HepG2 (cell line): ENCODE results near the gene ANKRD11. TPM values are rescaled to one million over a fixed set of nuclear protein-coding genes. Genes with fewer than 3 reads are reported as not detected.
A peak's percentile ranks its signal among the peaks of the same experiment; 100 is the strongest.

Experiments
- ATAC-seq: fragments of 200-7000 bp; cut with Tn5 transposase; 3 replicates; pipeline ENCODE4 v1.9.1; 2020; ENCODE audit warnings: mild to moderate bottlenecking, moderate library complexity
- BruUV-seq: library from RNA; stranded (reverse); fragments of 400-500 nt; replicated peaks from 2 replicates; lab custom pipeline; 2021; lab: Mats Ljungman, UMichigan
- CTCF ChIA-PET: fragments of 300-600 bp; formaldehyde crosslinking; extraction: SDS; loops from one replicate; lab custom pipeline; 2021; ENCODE audit warnings: low total read pairs, inconsistent platforms, low intra/inter-chr PET ratio; lab: Yijun Ruan, JAX
- POLR2A ChIA-PET: fragments of 350-600 bp; sonication (Branson Sonifier 250); formaldehyde crosslinking; loops from one replicate; lab custom pipeline; 2020; ENCODE audit warnings: antibody characterized with exemption, inconsistent platforms; lab: Yijun Ruan, JAX
- DNase-seq: peaks from one replicate; pipeline ENCODE4 v3.0.0-alpha.2; 2015; ENCODE audit warnings: low spot score
- FAIRE-seq: peaks from 3 replicates; lab custom pipeline; 2011; peaks lifted over from hg19 to GRCh38; lab: Jason Lieb, UNC
- H2AFZ ChIP-seq: one replicate; pipeline ENCODE4 v1.6.1; 2011; ENCODE audit warnings: low read length, inconsistent platforms
- H3K27ac ChIP-seq: fragments of 300-600 bp; 3 replicates; pipeline ENCODE4 v1.8.0; 2011; ENCODE audit warnings: mixed run types, mild to moderate bottlenecking, mixed read lengths, low read length, inconsistent platforms; ENCODE audit not compliant: insufficient read depth; ENCODE audit errors: extremely low read length
- H3K27me3 ChIP-seq, 2 experiments: fragments of 200-600 bp in 1 of 2; 2 replicates in 1 of 2; 3 replicates in 1 of 2; pipeline versions ENCODE4 v1.6.0 to v1.8.0; 2011; ENCODE audit warnings: low read length in 2 of 2, mild to moderate bottlenecking in 2 of 2, moderate library complexity in 2 of 2, inconsistent platforms in 1 of 2; ENCODE audit not compliant: insufficient read depth in 2 of 2, control insufficient read depth in 1 of 2
- H3K36me3 ChIP-seq, 2 experiments: fragments of 200-600 bp in 1 of 2; replicated peaks in 1 of 2; 2 replicates in 1 of 2; 3 replicates in 1 of 2; pipeline versions ENCODE4 v1.5.1 to v1.8.0; 2011; ENCODE audit warnings: low read length in 2 of 2, inconsistent platforms in 1 of 2; ENCODE audit not compliant: insufficient read depth in 2 of 2, control insufficient read depth in 1 of 2
- H3K4me1 ChIP-seq: 2 replicates; pipeline ENCODE4 v1.5.1; 2012; ENCODE audit warnings: low read length, inconsistent platforms; ENCODE audit not compliant: insufficient read depth
- H3K4me2 ChIP-seq: 2 replicates; pipeline ENCODE4 v1.6.0; 2011; ENCODE audit warnings: low read depth, low read length, inconsistent platforms
- H3K4me3 ChIP-seq, 3 experiments: fragments of 200-600 bp in 1 of 3; sonication (generic), shearing (Covaris generic) in 1 of 3; replicated peaks in 1 of 3; 2 replicates each; pipeline ENCODE4 v1.5.1; 2011 to 2016; ENCODE audit warnings: low read length in 3 of 3, inconsistent platforms in 2 of 3, low read depth in 2 of 3, mild to moderate bottlenecking in 2 of 3, control low read depth in 1 of 3, mixed read lengths in 1 of 3; ENCODE audit not compliant: insufficient read depth in 1 of 3
- H3K79me2 ChIP-seq: one replicate; pipeline ENCODE4 v1.6.1; 2011; ENCODE audit warnings: low read length, inconsistent platforms; ENCODE audit not compliant: insufficient read depth
- H3K9ac ChIP-seq: 2 replicates; pipeline ENCODE4 v1.6.0; 2011; ENCODE audit warnings: mild to moderate bottlenecking, low read depth, low read length, inconsistent platforms; ENCODE audit not compliant: insufficient read depth
- H3K9me3 ChIP-seq: 2 replicates; pipeline ENCODE4 v1.5.1; 2012; ENCODE audit warnings: mild to moderate bottlenecking, low read length
- H4K20me1 ChIP-seq: 2 replicates; pipeline ENCODE4 v1.6.0; 2011; ENCODE audit warnings: inconsistent platforms, mild to moderate bottlenecking, low read length, moderate library complexity; ENCODE audit not compliant: insufficient read depth
- GATAD2A ChIP-seq: IDR thresholded peaks from 2 replicates; pipeline ENCODE4 v1.6.1; 2016
- HBP1 ChIP-seq: IDR thresholded peaks from 2 replicates; pipeline ENCODE4 v1.6.1; 2016; ENCODE audit warnings: low read depth, control low read depth
- HNRNPL ChIP-seq: fragments of 200-400 bp; formaldehyde crosslinking; IDR thresholded peaks from 2 replicates; pipeline ENCODE4 v1.6.1; 2017; ENCODE audit warnings: mild to moderate bottlenecking, low read depth, low read length
- HNRNPLL ChIP-seq: fragments of 200-400 bp; formaldehyde crosslinking; IDR thresholded peaks from 2 replicates; pipeline ENCODE4 v1.6.1; 2017; ENCODE audit warnings: mild to moderate bottlenecking, low read depth, low read length; ENCODE audit not compliant: poor library complexity, severe bottlenecking
- IRF9 ChIP-seq: sonication (generic); formaldehyde crosslinking; IDR thresholded peaks from 2 replicates; pipeline ENCODE4 v1.8.0; 2022; ENCODE audit warnings: missing genetic modification reagents, mild to moderate bottlenecking, borderline replicate concordance
- TRIM22 ChIP-seq: fragments of 450-650 bp; IDR thresholded peaks from 2 replicates; pipeline ENCODE4 v1.6.1; 2017
- ZC3H13 ChIP-seq: sonication (generic); formaldehyde crosslinking; IDR thresholded peaks from 2 replicates; pipeline ENCODE4 v1.8.1; 2023; ENCODE audit warnings: mild to moderate bottlenecking, missing genetic modification reagents, moderate library complexity
- ZNF18 ChIP-seq: sonication (generic); formaldehyde crosslinking; IDR thresholded peaks from 2 replicates; pipeline ENCODE4 v1.8.0; 2022; ENCODE audit warnings: mild to moderate bottlenecking, missing genetic modification reagents; ENCODE audit not compliant: insufficient replicate concordance
- ZNF318 ChIP-seq: sonication (generic); formaldehyde crosslinking; IDR thresholded peaks from 2 replicates; pipeline ENCODE4 v1.4.0; 2020; ENCODE audit warnings: mild to moderate bottlenecking, missing genetic modification reagents
- ZNF644 ChIP-seq: IDR thresholded peaks from 2 replicates; pipeline ENCODE4 v1.6.1; 2016; ENCODE audit warnings: low read depth
- WGBS: methylation state at CpG from one replicate; pipeline ENCODE4 v1.1.6; 2017; ENCODE audit warnings: low lambda C conversion rate; 5-methylcytosine and 5-hydroxymethylcytosine counted together
- in situ Hi-C: cut with HindIII; loops from 2 replicates; pipeline ENCODE4 v1.10.0; 2017; ENCODE audit warnings: low pct_unique_long_range_greater_than_20kb; ENCODE audit not compliant: extremely low pct_ligation_motif_present
- intact Hi-C: fragments of 100-400 bp; cut with micrococcal nuclease; formaldehyde crosslinking; loops from one replicate; pipeline ENCODE4 v1.10.0; 2022; ENCODE audit not compliant: unreplicated experiment
- polyA plus RNA-seq, 8 experiments: library from polyadenylated mRNA; depleted of rRNA in 3 of 8; stranded (reverse) in 7 of 8; unstranded in 1 of 8; fragments of >200 nt; fragmentation: Illumina TruSeq in 4 of 8; extraction: Trizol in 4 of 8; gene quantifications; 2 replicates each; pipeline versions ENCODE4 v1.2.1 to v1.2.3, GENCODE V29; 2011 to 2016; ENCODE audit warnings: low read depth in 4 of 8, missing spikeins in 1 of 8, mixed read lengths in 1 of 8; ENCODE audit not compliant: insufficient read depth in 1 of 8
- total RNA-seq, 5 experiments: library from RNA; depleted of rRNA; stranded (reverse); fragments of >200 nt; fragmentation: Illumina TruSeq; extraction: Trizol; gene quantifications; 2 replicates each; pipeline ENCODE4 v1.2.3, GENCODE V29; 2016; ENCODE audit warnings: low read depth in 1 of 5

Gene ANKRD11
- total and polyA plus RNA-seq, 2 of the 13 experiments (the other 11 are each of a cell fraction or from before 2014, with no cell fraction given), result 21.4 to 38.4 TPM

- in situ Hi-C loops (no loop called here), intact Hi-C loops (loop anchor here (5.0 kb wide), 1 partner anchor 263 kb away; the partner anchor contains the start of gene SPG7)
- Histone ChIP-seq H3K4me3 (no peak overlapping the region), H3K27ac (no peak overlapping the region), H3K4me1 (peaks cover 57% of the 10 kb centered on the region), H3K36me3 (no peaks in the 10 kb centered on the region), H4K20me1 (no peaks in the 10 kb centered on the region), H3K79me2 (peaks cover 8% of the 10 kb centered on the region), H3K9ac (no peak overlapping the region), H2AFZ (no peak overlapping the region), H3K9me3 (no peaks in the 10 kb centered on the region), H3K27me3 (no peaks in the 10 kb centered on the region; a peak in 1 of 5 replicates), H3K4me2 (peak overlapping the region; percentile 64)
- POLR2A ChIA-PET, result interaction anchor here (6.6 kb wide), 1 partner anchor 16 kb away, joined by 78 read pairs; no protein-coding TSS in a partner anchor
- BruUV-seq, result no TSS peak
- 62% methylated on average over 12 of the region's 12 CpGs for WGBS
- ATAC-seq (no peak), DNase-seq (no peak), FAIRE-seq (no peak)
- CTCF ChIA-PET, result no interaction called here
- TF ChIP-seq ZNF644 (CRISPR knock-in tag) (no peak), GATAD2A (CRISPR knock-in tag) (no peak), TRIM22 (no peak), HBP1 (CRISPR knock-in tag) (no peak), ZNF18 (peak; percentile 29), ZC3H13 (0 out of 2 replicates have a peak, but pooled peaks have one; percentile 7), HNRNPL (0 out of 2 replicates have a peak, but pooled peaks have one; percentile 27), HNRNPLL (no peak), ZNF318 (CRISPR knock-in tag) (no peak), IRF9 (CRISPR knock-in tag) (no peak)
Observed at GRCh38 chr16:89244754-89245153, 245.6 kb downstream of the ANKRD11 start.
